HG03571 (cell line): ENCODE measurements around the gene SLC31A2.

Experiments
- ATAC-seq: cut with Tn5 transposase; IDR thresholded peaks from one replicate; pipeline ENCODE4 v1.9.1; 2021; ENCODE audit not compliant: unreplicated experiment

The SLC31A2 gene

GRCh38 chr9:113185271-113185670 is 34.5 kb downstream of the SLC31A2 start:
- no peak for ATAC-seq

- ATAC-seq, result no peak
Measured at GRCh38 chr9:113186137-113186755, 35.4 kb downstream of the SLC31A2 start.

- no peak for ATAC-seq
Measured at GRCh38 chr9:113187929-113188595, 37.3 kb downstream of the SLC31A2 start.

DNA sequence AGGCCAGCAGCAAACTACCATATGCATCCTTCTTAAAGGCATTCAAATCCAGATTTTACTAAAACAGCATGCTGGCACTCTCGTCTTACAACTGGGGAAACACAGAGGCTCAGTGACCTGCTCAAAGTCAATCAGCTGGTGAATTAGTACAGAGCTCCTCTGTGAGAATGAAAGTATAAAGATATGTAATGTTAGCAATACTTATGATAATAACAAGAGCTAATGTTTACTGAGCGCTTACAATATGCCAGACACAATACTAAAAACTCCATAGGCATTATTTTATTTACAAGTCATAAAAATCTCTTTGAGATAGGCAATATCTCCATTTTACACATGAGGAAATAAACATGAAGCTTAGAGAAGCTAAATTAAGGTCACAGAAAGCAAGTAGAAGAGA is 41.6 kb downstream of the SLC31A2 start:
- ATAC-seq, result no peak

GRCh38 chr9:113199683-113200329 is 49.0 kb downstream of the SLC31A2 start:
- ATAC-seq, result no peak

DNA sequence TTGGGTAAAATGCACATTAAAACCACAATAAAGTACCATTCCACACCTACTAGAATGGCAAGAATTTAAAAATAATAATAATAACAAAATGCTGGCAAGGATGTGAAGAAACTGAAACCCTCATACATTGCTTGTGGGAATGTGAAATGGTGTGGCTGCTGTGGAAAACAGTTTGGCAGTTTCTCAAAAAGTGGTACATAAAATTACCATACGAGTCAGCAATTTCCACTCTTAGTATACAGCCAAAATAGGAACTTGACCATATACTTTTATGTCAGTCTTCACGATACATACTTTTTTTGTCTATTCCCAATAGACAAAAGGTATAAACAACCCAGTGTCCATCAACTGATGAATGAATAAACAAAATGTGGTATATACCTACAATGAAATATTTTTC is 54.6 kb downstream of the SLC31A2 start:
- ATAC-seq, result no peak

- ATAC-seq, result no peak
Measured at GRCh38 chr9:113205861-113206260, 55.1 kb downstream of the SLC31A2 start.

DNA sequence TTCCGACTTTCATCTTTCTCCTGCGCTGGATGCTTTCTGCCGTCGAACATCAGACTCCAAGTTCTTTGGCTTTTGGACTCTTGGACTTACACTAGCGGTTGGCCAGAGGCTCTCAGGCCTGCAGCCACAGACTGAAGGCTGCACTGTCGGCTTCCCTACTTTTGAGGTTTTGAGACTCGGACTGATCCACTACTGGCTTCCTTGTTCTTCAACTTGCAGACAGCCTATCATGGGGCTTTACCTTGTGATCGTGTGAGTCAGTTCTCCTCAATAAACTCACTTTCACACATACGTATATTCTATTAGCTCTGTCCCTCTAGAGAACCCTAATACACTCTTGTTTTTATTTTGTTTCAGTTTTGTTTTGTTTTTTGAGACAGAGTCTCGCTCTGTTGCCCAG is 60.0 kb downstream of the SLC31A2 start:
- no peak for ATAC-seq
